ENCODE measurements around the gene MSI2. TPM values are rescaled to one million over a fixed set of nuclear protein-coding genes. Genes with fewer than 3 reads are reported as not detected.

The MSI2 gene
- total and polyA plus RNA-seq, 2 donors: 19.0 to 43.4 TPM

- peak overlapping the region; percentile 72 for H3K27ac ChIP-seq (ENCODE audit: low read depth)
- WGBS: 79% methylated on average over 12 of the region's 12 CpGs
- no peak for DNase-seq (ENCODE audit: extremely low spot score)
These were observed 150.6 kb downstream of the MSI2 start for GRCh38 chr17:57406981-57407286.

GRCh38 chr17:57407287-57408070, 151.2 kb downstream of the MSI2 start:
- H3K4me1 ChIP-seq (ENCODE audit: insufficient read depth): peaks cover 4% of the 10 kb centered on the region
- no peak overlapping the region for H3K4me3 ChIP-seq (ENCODE audit: low read depth, low read length)
- H3K36me3 ChIP-seq (ENCODE audit: insufficient read depth): no peaks in the 10 kb centered on the region
- no peak for DNase-seq (ENCODE audit: extremely low spot score)
- WGBS: 73% methylated on average over 9 of the region's 9 CpGs
- H3K27ac ChIP-seq (ENCODE audit: low read depth): peak overlapping the region; percentile 72

More at GRCh38 chr17:57406981-57407286, 150.6 kb downstream of the MSI2 start:
- Histone ChIP-seq H3K36me3 (ENCODE audit: insufficient read depth) (no peaks in the 10 kb centered on the region), H3K4me3 (ENCODE audit: low read depth, low read length) (no peak overlapping the region), H3K4me1 (ENCODE audit: insufficient read depth) (peaks cover 4% of the 10 kb centered on the region)

- Histone ChIP-seq H3K27ac (ENCODE audit: low read depth) (peak overlapping the region; percentile 52), H3K4me3 (ENCODE audit: low read depth, low read length) (no peak overlapping the region), H3K36me3 (ENCODE audit: insufficient read depth) (no peaks in the 10 kb centered on the region), H3K4me1 (ENCODE audit: insufficient read depth) (peaks cover 4% of the 10 kb centered on the region)
- no peak for DNase-seq (ENCODE audit: extremely low spot score)
- 70% methylated on average over 13 of the region's 13 CpGs for WGBS
These were observed 151.9 kb downstream of the MSI2 start for GRCh38 chr17:57408071-57408811.

- Histone ChIP-seq H3K4me3 (ENCODE audit: low read depth, low read length) (no peak overlapping the region), H3K27ac (ENCODE audit: low read depth) (no peak overlapping the region), H3K36me3 (ENCODE audit: insufficient read depth) (no peaks in the 10 kb centered on the region), H3K4me1 (ENCODE audit: insufficient read depth) (peaks cover 4% of the 10 kb centered on the region)
- 69% methylated on average over 6 of the region's 6 CpGs for WGBS
- DNase-seq (ENCODE audit: extremely low spot score): no peak
These were observed 153.8 kb downstream of the MSI2 start for GRCh38 chr17:57410169-57410568.

- WGBS: 25% methylated on average over 2 of the region's 2 CpGs
- H3K36me3 ChIP-seq (ENCODE audit: insufficient read depth): no peaks in the 10 kb centered on the region
- no peak overlapping the region for H3K4me3 ChIP-seq (ENCODE audit: low read depth, low read length)
- H3K27ac ChIP-seq (ENCODE audit: low read depth): no peak overlapping the region
- H3K4me1 ChIP-seq (ENCODE audit: insufficient read depth): peaks cover 2% of the 10 kb centered on the region
- DNase-seq (ENCODE audit: extremely low spot score): no peak
These were observed 156.3 kb downstream of the MSI2 start for GRCh38 chr17:57412520-57413096.

- H3K36me3 ChIP-seq (ENCODE audit: insufficient read depth): no peaks in the 10 kb centered on the region
- 94% methylated on average over 9 of the region's 9 CpGs for WGBS
- DNase-seq (ENCODE audit: extremely low spot score): no peak
- no peak overlapping the region for H3K27ac ChIP-seq (ENCODE audit: low read depth)
- no peak overlapping the region for H3K4me3 ChIP-seq (ENCODE audit: low read depth, low read length)
- H3K4me1 ChIP-seq (ENCODE audit: insufficient read depth): peaks cover 2% of the 10 kb centered on the region
These were observed 157.7 kb downstream of the MSI2 start for GRCh38 chr17:57413848-57414651.

- Histone ChIP-seq H3K4me1 (ENCODE audit: insufficient read depth) (no peaks in the 10 kb centered on the region), H3K36me3 (ENCODE audit: insufficient read depth) (no peaks in the 10 kb centered on the region), H3K27ac (ENCODE audit: low read depth) (no peak overlapping the region), H3K4me3 (ENCODE audit: low read depth, low read length) (no peak overlapping the region)
- peak; percentile 62 for DNase-seq (ENCODE audit: extremely low spot score)
- 55% methylated on average over 3 of the region's 3 CpGs for WGBS
These were observed 159.5 kb downstream of the MSI2 start for GRCh38 chr17:57415751-57416207.

GRCh38 chr17:57416369-57416768, 160.0 kb downstream of the MSI2 start:
- DNase-seq (ENCODE audit: extremely low spot score): no peak
- H3K4me3 ChIP-seq (ENCODE audit: low read depth, low read length): no peak overlapping the region
- H3K36me3 ChIP-seq (ENCODE audit: insufficient read depth): no peaks in the 10 kb centered on the region
- no peak overlapping the region for H3K27ac ChIP-seq (ENCODE audit: low read depth)
- 83% methylated on average over 7 of the region's 7 CpGs for whole genome bisulfite sequencing
- no peaks in the 10 kb centered on the region for H3K4me1 ChIP-seq (ENCODE audit: insufficient read depth)

GRCh38 chr17:57417956-57418355, 161.6 kb downstream of the MSI2 start:
- WGBS: 88% methylated on average over 7 of the region's 7 CpGs
- Histone ChIP-seq H3K36me3 (ENCODE audit: insufficient read depth) (no peaks in the 10 kb centered on the region), H3K27ac (ENCODE audit: low read depth) (no peak overlapping the region), H3K4me1 (ENCODE audit: insufficient read depth) (no peaks in the 10 kb centered on the region), H3K4me3 (ENCODE audit: low read depth, low read length) (no peak overlapping the region)
- DNase-seq (ENCODE audit: extremely low spot score): no peak

GRCh38 chr17:57418463-57419246, 162.3 kb downstream of the MSI2 start:
- 77% methylated on average over 7 of the region's 7 CpGs for WGBS
- Histone ChIP-seq H3K4me1 (ENCODE audit: insufficient read depth) (no peaks in the 10 kb centered on the region), H3K27ac (ENCODE audit: low read depth) (no peak overlapping the region), H3K36me3 (ENCODE audit: insufficient read depth) (no peaks in the 10 kb centered on the region), H3K4me3 (ENCODE audit: low read depth, low read length) (no peak overlapping the region)
- DNase-seq (ENCODE audit: extremely low spot score): no peak

- no peak overlapping the region for H3K27ac ChIP-seq (ENCODE audit: low read depth)
- WGBS: 94% methylated on average over 11 of the region's 11 CpGs
- H3K4me3 ChIP-seq (ENCODE audit: low read depth, low read length): no peak overlapping the region
These were observed 163.7 kb downstream of the MSI2 start for GRCh38 chr17:57419940-57420550.

More at GRCh38 chr17:57419940-57420550, 163.7 kb downstream of the MSI2 start:
- Histone ChIP-seq H3K36me3 (ENCODE audit: insufficient read depth) (no peaks in the 10 kb centered on the region), H3K4me1 (ENCODE audit: insufficient read depth) (peaks cover 6% of the 10 kb centered on the region)
- DNase-seq (ENCODE audit: extremely low spot score): no peak
